ENCODE results near the gene PDE3A. TPM values are rescaled to one million over a fixed set of nuclear protein-coding genes. Genes with fewer than 3 reads are reported as not detected.

The PDE3A gene
- total RNA-seq, 4 donors from 2014 or later = 9.0 to 21.8 (median 10.9) TPM

- no peak for TF ChIP-seq CTCF (IDR thresholded peaks at IDR 0.05; ENCODE audit: low read depth)
Measured at GRCh38 chr12:20350495-20350894, 17.8 kb upstream of the PDE3A start.

- no peak for TF ChIP-seq CTCF (IDR thresholded peaks at IDR 0.05; ENCODE audit: low read depth)
Measured at GRCh38 chr12:20351406-20351805, 16.9 kb upstream of the PDE3A start.

- TF ChIP-seq CTCF (IDR thresholded peaks at IDR 0.05; ENCODE audit: low read depth) = no peak
Measured at GRCh38 chr12:20356048-20356447, 12.3 kb upstream of the PDE3A start.

GRCh38 chr12:20360407-20360806 is 7.9 kb upstream of the PDE3A start:
- no peak for TF ChIP-seq CTCF (IDR thresholded peaks at IDR 0.05; ENCODE audit: low read depth)

- no peak for TF ChIP-seq CTCF (IDR thresholded peaks at IDR 0.05; ENCODE audit: low read depth)
Measured at GRCh38 chr12:20361416-20361815, 6.9 kb upstream of the PDE3A start.

GRCh38 chr12:20364501-20364900 is 3.8 kb upstream of the PDE3A start:
- no peak for TF ChIP-seq CTCF (IDR thresholded peaks at IDR 0.05; ENCODE audit: low read depth)

GRCh38 chr12:20366776-20367409 is 1.4 kb upstream of the PDE3A start:
- no peak for TF ChIP-seq CTCF (IDR thresholded peaks at IDR 0.05; ENCODE audit: low read depth)

All from subcutaneous adipose tissue (tissue), 4 donors.